Measurements from ENCODE around the gene ERC2.

The ERC2 gene

DNA sequence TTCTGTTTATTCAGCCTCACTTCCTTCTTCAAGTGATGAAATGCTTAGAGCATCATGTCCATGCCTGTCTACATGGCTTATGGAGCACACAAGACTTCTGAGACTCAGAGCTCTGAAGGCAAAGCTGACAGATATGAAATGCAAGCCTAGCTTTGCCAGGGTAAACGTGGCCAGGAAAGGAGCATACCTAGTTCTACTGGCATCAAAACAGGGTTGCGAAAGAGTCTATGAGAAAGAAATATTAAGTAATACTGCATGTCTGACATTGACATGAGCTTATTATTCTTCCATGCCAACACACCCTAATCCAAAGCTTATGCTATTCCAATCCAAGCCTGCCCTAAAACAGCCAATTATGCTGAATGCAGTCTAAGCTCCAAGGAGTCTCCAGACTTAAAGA, 391.5 kb downstream of the ERC2 start:
- TF ChIP-seq, protein P1, sequence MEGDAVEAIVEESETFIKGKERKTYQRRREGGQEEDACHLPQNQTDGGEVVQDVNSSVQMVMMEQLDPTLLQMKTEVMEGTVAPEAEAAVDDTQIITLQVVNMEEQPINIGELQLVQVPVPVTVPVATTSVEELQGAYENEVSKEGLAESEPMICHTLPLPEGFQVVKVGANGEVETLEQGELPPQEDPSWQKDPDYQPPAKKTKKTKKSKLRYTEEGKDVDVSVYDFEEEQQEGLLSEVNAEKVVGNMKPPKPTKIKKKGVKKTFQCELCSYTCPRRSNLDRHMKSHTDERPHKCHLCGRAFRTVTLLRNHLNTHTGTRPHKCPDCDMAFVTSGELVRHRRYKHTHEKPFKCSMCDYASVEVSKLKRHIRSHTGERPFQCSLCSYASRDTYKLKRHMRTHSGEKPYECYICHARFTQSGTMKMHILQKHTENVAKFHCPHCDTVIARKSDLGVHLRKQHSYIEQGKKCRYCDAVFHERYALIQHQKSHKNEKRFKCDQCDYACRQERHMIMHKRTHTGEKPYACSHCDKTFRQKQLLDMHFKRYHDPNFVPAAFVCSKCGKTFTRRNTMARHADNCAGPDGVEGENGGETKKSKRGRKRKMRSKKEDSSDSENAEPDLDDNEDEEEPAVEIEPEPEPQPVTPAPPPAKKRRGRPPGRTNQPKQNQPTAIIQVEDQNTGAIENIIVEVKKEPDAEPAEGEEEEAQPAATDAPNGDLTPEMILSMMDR (IDR thresholded peaks at IDR 0.05): no peak

DNA sequence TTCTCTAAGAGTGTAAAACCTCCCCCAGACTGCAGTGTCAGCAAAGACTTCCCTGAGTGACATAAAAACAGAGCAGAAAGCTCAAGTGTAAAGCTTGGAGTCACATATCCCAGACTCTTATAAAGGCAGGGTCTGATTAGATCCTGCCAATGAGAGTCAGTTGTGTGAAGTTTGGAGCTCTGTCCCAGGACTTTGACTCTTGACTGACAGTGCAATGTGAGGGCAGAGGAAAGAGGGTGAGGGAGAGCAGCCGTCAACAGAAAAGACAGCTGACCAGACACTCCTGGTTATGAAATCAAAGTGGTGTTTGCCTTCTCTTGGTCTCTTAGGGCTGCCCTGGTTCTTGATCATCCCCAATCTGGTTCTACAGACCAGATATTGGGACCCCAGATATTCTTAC, 393.2 kb downstream of the ERC2 start:
- TF ChIP-seq, protein P1 (IDR thresholded peaks at IDR 0.05): no peak

DNA sequence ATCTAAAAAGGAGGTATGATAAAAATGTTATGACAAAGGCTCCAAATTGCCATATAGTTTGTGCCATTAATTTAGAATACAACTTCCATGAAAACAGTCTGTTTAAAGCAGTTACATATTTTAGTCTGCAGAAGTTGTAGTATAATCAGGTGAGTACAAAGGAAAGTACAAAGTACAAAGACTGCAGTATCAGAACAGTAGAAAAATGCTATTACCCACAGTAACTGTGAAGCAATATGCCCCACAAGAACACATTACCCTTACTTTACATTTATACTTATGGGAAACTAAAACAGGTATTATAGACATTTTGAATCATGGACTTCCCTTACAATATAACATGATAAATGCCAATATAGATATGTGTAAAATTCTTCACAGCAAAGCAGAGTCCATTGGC, 398.5 kb downstream of the ERC2 start:
- TF ChIP-seq, protein P1 (IDR thresholded peaks at IDR 0.05): no peak

DNA sequence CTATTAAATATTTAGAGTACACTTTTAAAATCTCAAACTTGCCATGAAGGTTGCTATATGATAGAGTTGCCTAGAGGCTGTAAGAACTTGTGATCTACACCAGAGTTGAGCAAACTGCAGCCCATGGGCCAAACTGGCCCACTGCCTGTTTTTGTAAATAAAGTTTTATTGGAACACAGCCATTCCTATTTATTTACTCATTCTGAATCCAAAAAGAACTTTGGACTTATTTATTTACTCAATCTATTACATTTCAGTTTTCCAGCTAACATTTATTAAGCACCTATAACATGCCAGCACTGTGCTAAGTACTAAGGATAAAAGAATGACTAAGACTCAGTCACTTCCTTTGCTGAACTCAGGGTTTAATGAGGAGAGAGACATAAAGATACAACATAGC, 403.6 kb downstream of the ERC2 start:
- TF ChIP-seq, protein P1 (IDR thresholded peaks at IDR 0.05): no peak

DNA sequence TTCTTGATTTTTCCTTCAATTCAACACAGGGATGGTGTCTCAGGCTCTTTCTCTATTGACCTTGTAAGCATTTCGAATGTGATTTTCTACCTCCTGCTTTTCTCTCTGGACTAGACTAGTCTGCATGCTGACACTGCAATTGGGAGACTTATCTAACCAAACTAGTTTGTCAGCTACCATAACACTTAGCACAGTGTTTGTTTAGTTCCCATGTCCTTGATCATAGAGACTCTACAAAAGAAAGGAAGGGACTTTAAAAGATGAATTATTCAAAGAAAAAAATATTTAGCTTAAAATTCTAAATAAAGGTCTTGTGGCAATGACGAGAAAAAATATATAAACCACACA, 407.0 kb downstream of the ERC2 start:
- TF ChIP-seq, protein P1 (IDR thresholded peaks at IDR 0.05): no peak

DNA sequence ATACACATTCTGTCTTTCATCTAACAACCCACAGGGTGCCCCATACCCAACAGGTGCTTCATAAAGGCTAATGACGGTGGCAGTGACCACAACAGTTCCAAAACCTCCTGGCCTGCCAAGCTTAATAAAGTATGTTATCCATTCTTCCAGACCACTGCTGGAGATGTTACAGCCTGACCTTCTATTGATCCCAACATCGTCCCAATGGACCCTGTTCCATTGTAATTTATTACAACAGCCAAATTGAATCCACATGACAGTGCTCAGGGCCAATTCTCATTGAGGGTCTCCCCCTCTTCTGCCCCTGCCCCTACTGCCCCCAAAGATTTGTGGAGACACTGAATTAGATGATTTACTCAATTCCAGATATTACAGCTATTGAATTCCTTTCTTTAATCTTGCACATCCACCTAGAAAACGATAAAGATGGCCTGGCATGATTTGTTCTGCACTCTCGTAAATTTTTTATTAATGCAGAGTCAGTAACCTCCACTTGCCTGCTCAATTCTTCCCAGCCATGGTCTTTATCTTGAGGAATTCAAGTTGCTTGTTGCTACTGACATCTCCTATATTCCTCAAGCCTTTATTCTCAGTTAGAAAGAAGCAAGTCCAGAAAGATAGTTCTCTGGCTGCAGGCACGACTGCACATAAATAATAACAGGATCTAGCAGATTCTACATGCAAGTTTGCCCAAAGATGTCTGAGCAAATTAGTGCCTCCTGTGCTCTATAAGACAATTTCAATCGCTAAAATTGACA, 407.6 kb downstream of the ERC2 start:
- TF ChIP-seq, protein P1 (IDR thresholded peaks at IDR 0.05): no peak

DNA sequence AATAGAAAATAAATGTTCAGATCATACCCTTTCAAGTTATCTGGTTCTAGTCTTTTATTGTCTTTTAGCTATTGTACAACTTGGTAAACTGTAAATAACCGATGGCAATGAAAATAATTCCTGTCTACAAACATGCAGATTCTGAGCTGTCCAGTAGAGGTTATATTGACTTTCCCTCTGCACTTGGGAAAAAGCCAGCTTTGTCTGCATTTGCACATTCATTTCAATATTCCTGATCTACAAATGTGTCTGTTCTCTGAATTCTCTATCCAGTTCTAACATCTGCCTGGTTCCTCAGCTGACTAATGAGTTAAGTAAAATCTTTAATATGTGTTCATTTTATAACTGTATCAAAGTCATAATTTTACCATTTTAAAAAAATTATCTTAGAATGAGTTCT, 408.5 kb downstream of the ERC2 start:
- TF ChIP-seq, protein P1 (IDR thresholded peaks at IDR 0.05): no peak; the same call in 1 of the 2 replicates

DNA sequence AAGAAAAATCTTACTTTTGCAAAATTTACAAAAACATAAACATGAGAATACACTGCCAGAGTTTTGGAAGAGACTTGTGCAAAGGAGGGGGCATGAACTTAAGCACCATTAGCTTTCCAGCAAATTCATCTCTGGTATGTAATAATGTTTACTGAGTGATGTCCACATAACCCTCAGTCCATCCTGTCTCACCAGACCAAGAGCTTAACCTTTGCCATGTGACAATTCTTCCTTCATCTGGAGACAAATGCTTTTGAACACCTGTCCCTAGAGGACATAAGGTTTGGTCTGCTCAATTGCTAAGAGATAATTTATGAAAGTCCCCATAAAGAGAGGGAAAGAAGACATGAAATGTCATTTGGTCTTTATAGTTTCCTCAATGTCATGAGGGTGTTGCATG, 412.3 kb downstream of the ERC2 start:
- TF ChIP-seq, protein P1 (IDR thresholded peaks at IDR 0.05): no peak
